Measurements from ENCODE around the gene SPDEF.

The SPDEF gene

GRCh38 chr6:34543421-34543820, 12.7 kb downstream of the SPDEF start:
- no peak for DNase-seq

- DNase-seq, result no peak
These were observed 15.3 kb downstream of the SPDEF start for GRCh38 chr6:34540841-34541240.

GRCh38 chr6:34540222-34540621, 15.9 kb downstream of the SPDEF start:
- no peak for DNase-seq

- no peak for DNase-seq
These were observed 16.9 kb downstream of the SPDEF start for GRCh38 chr6:34539181-34539580.

- DNase-seq, result peak; percentile 43 to 78
These were observed 17.5 kb downstream of the SPDEF start for GRCh38 chr6:34538581-34538980.

- DNase-seq, result no peak
These were observed 18.1 kb downstream of the SPDEF start for GRCh38 chr6:34537922-34538550.

GRCh38 chr6:34536959-34537848, 18.9 kb downstream of the SPDEF start:
- no peak for DNase-seq

- DNase-seq, result peak; percentile 75 to 89
These were observed 19.7 kb downstream of the SPDEF start for GRCh38 chr6:34536251-34536958.

GRCh38 chr6:34535646-34536045, 20.5 kb downstream of the SPDEF start:
- DNase-seq, result no peak

GRCh38 chr6:34535199-34535598, 20.9 kb downstream of the SPDEF start:
- DNase-seq, result no peak

GRCh38 chr6:34534656-34535055, 21.5 kb downstream of the SPDEF start:
- no peak for DNase-seq

- DNase-seq, result no peak
These were observed 22.0 kb downstream of the SPDEF start for GRCh38 chr6:34534146-34534545.

GRCh38 chr6:34532230-34532629, 23.9 kb downstream of the SPDEF start:
- DNase-seq, result no peak

GRCh38 chr6:34531580-34532201, 24.4 kb downstream of the SPDEF start:
- no peak for DNase-seq

- no peak for DNase-seq
These were observed 25.3 kb downstream of the SPDEF start for GRCh38 chr6:34530753-34531365.

- peak in 1 of 2 experiments; percentile 28 for DNase-seq
These were observed 26.3 kb downstream of the SPDEF start for GRCh38 chr6:34529665-34530327.

GRCh38 chr6:34528996-34529664, 27.0 kb downstream of the SPDEF start:
- no peak for DNase-seq

GRCh38 chr6:34527751-34528670, 28.1 kb downstream of the SPDEF start:
- no peak for DNase-seq

GRCh38 chr6:34526992-34527728, 29.0 kb downstream of the SPDEF start:
- DNase-seq, result peak; percentile 89 to 93

Measured in NCI-H2081 (cell line).